Activated CD4-positive, alpha-beta T cell treated with anti-CD3 and anti-CD28 coated beads for 36 hours (primary cell): ENCODE data around the gene PHC2. TPM values are rescaled to one million over a fixed set of nuclear protein-coding genes. Genes with fewer than 3 reads are reported as not detected.

ENCODE experiments used
- ATAC-seq: fragments of 200-7000 bp; cut with Tn5 transposase; one replicate; pipeline ENCODE4 v1.10.0; 2021; ENCODE audit warnings: mild to moderate bottlenecking, moderate library complexity
- CTCF ChIA-PET: fragments of 350-600 bp; sonication (Branson Sonifier 250); formaldehyde crosslinking; loops from one replicate; lab custom pipeline; 2021; ENCODE audit warnings: antibody characterized with exemption; lab: Charles Lee
- POLR2A ChIA-PET: fragments of 350-600 bp; sonication (Branson Sonifier 250); formaldehyde crosslinking; loops from one replicate; lab custom pipeline; 2021; ENCODE audit warnings: antibody characterized with exemption, inconsistent platforms; lab: Charles Lee
- DNase-seq: peaks from one replicate; pipeline ENCODE4 v3.0.0-alpha.2; 2020
- H3K27ac Mint-ChIP-seq: one replicate; pipeline ENCODE4 v1.8.0; 2021; ENCODE audit warnings: mixed read lengths
- H3K27me3 Mint-ChIP-seq: one replicate; pipeline ENCODE4 v1.8.0; 2021; ENCODE audit warnings: mixed read lengths
- H3K36me3 Mint-ChIP-seq: one replicate; pipeline ENCODE4 v1.8.0; 2021; ENCODE audit warnings: low read depth, mixed read lengths
- H3K4me1 Mint-ChIP-seq: one replicate; pipeline ENCODE4 v1.8.0; 2021; ENCODE audit warnings: mixed read lengths
- H3K4me3 Mint-ChIP-seq: one replicate; pipeline ENCODE4 v1.8.0; 2021; ENCODE audit warnings: mild to moderate bottlenecking, moderate library complexity, mixed read lengths
- H3K9me3 Mint-ChIP-seq: one replicate; pipeline ENCODE4 v1.8.0; 2021; ENCODE audit warnings: low read depth, mixed read lengths
- intact Hi-C, 2 experiments: fragments of 100-400 bp; cut with DNase I in 1 of 2; cut with micrococcal nuclease in 1 of 2; formaldehyde crosslinking; loops; one replicate each; pipeline versions ENCODE4 v1.14.2 to v1.15.1; 2022 to 2024; cut with DNase I, micrococcal nuclease
- total RNA-seq, 2 experiments: library from RNA; stranded (reverse); gene quantifications; one replicate each; pipeline ENCODE4 v1.2.3, GENCODE V29; 2021

The PHC2 gene
- total RNA-seq, 2 experiments from 2014 or later = 23.8 to 28.4 TPM

DNA sequence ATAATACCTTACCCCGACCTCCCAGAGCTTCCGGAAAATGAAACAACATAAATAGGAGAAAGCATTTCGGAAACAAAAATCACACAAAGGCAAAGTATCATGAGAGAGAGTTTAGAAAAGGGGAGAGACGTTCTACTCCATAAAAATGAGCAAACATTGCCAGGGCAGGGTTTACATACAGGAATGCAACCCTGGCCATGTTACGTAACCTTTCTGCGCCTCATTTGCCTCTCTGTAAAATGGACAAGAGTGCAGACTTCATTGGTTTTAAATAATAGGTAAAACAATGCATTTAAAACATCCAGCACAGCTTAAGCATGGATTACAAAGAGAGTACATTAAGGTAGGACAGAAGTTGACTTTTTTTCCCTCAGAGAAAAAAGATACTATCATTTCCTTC is 45.6 kb downstream of the PHC2 start:
- DNase-seq (no peak), ATAC-seq (no peak)
- CTCF ChIA-PET = interaction anchor here (0.6 to 0.7 kb wide), 2 partner anchors 86 to 1001 kb away, joined by 3 read pairs; no protein-coding TSS in a partner anchor
- POLR2A ChIA-PET = interaction anchor here (0.6 kb wide), 1 partner anchor 14 kb away, joined by 3 read pairs; no protein-coding TSS in a partner anchor
- Mint-ChIP-seq H3K4me1 (peaks cover 7% of the 10 kb centered on the region), H3K27me3 (peaks cover 9% of the 10 kb centered on the region), H3K27ac (no peak overlapping the region), H3K9me3 (no peaks in the 10 kb centered on the region), H3K4me3 (no peak overlapping the region), H3K36me3 (no peaks in the 10 kb centered on the region)
- intact Hi-C loops = no loop called here

- Mint-ChIP-seq H3K27ac (no peak overlapping the region), H3K4me1 (peaks cover 13% of the 10 kb centered on the region), H3K36me3 (no peaks in the 10 kb centered on the region), H3K27me3 (peaks cover 15% of the 10 kb centered on the region), H3K9me3 (no peaks in the 10 kb centered on the region), H3K4me3 (no peak overlapping the region)
- DNase-seq (no peak), ATAC-seq (no peak)
- ChIA-PET CTCF (interaction anchor here (0.7 to 1.0 kb wide), 2 partner anchors 13 to 87 kb away, joined by 3 read pairs; no protein-coding TSS in a partner anchor), POLR2A (no interaction called here)
- intact Hi-C loops = no loop called here
Observed at GRCh38 chr1:33384040-33384812, 46.7 kb downstream of the PHC2 start.

- POLR2A ChIA-PET = no interaction called here
- CTCF ChIA-PET = no interaction called here
- intact Hi-C loops = no loop called here
Observed at GRCh38 chr1:33383489-33383888, 47.4 kb downstream of the PHC2 start.

GRCh38 chr1:33382661-33383415 is 48.1 kb downstream of the PHC2 start:
- ChIA-PET CTCF (interaction anchor here (0.5 to 0.8 kb wide), 2 partner anchors 16 to 248 kb away, joined by 3 read pairs; no protein-coding TSS in a partner anchor), POLR2A (no interaction called here)
- DNase-seq (no peak), ATAC-seq (no peak)
- no peak overlapping the region for H3K4me3 Mint-ChIP-seq
- intact Hi-C loops = no loop called here
- H3K27me3 Mint-ChIP-seq = peaks cover 15% of the 10 kb centered on the region
- H3K9me3 Mint-ChIP-seq = no peaks in the 10 kb centered on the region
- H3K4me1 Mint-ChIP-seq = peaks cover 13% of the 10 kb centered on the region
- no peaks in the 10 kb centered on the region for H3K36me3 Mint-ChIP-seq
- no peak overlapping the region for H3K27ac Mint-ChIP-seq

More at GRCh38 chr1:33383489-33383888, 47.4 kb downstream of the PHC2 start:
- Mint-ChIP-seq H3K9me3 (no peaks in the 10 kb centered on the region), H3K27me3 (peaks cover 15% of the 10 kb centered on the region), H3K27ac (no peak overlapping the region), H3K4me3 (no peak overlapping the region), H3K4me1 (peaks cover 13% of the 10 kb centered on the region), H3K36me3 (no peaks in the 10 kb centered on the region)
- ATAC-seq (no peak), DNase-seq (no peak)

- intact Hi-C loops = no loop called here
- no peaks in the 10 kb centered on the region for H3K9me3 Mint-ChIP-seq
- DNase-seq (no peak), ATAC-seq (no peak)
- peaks cover 15% of the 10 kb centered on the region for H3K4me1 Mint-ChIP-seq
- H3K27me3 Mint-ChIP-seq = peaks cover 15% of the 10 kb centered on the region
- no peak overlapping the region for H3K4me3 Mint-ChIP-seq
- no peak overlapping the region for H3K27ac Mint-ChIP-seq
- H3K36me3 Mint-ChIP-seq = no peaks in the 10 kb centered on the region
- ChIA-PET POLR2A (no interaction called here), CTCF (interaction anchor here (0.5 to 0.8 kb wide), 2 partner anchors 17 to 247 kb away, joined by 3 read pairs; no protein-coding TSS in a partner anchor)
Observed at GRCh38 chr1:33381977-33382376, 48.9 kb downstream of the PHC2 start.

DNA sequence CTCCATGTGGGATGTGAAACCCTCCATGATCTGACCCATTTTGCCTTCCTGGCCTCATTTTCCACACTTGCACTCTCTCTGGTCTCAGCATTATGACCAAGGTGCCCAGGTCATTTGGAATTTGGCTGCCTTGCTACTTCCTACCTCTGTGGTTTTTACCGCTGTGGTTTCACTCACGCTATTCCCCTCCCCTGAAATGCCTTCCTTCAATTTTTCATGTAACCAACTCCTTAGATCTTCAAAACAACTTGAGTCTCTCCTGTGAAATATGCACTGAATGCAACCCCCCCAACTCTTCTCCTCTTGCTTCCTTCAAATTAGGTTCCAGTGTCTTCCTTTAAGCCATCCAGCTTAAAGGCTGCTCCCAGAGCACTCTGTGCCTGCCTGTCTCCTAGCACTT is 50.1 kb downstream of the PHC2 start:
- no peak overlapping the region for H3K4me3 Mint-ChIP-seq
- peaks cover 15% of the 10 kb centered on the region for H3K27me3 Mint-ChIP-seq
- ATAC-seq (no peak), DNase-seq (no peak)
- ChIA-PET POLR2A (no interaction called here), CTCF (no interaction called here)
- H3K9me3 Mint-ChIP-seq = no peaks in the 10 kb centered on the region
- peaks cover 16% of the 10 kb centered on the region for H3K4me1 Mint-ChIP-seq
- intact Hi-C loops = no loop called here
- no peaks in the 10 kb centered on the region for H3K36me3 Mint-ChIP-seq
- no peak overlapping the region for H3K27ac Mint-ChIP-seq

GRCh38 chr1:33379631-33380354 is 51.1 kb downstream of the PHC2 start:
- CTCF ChIA-PET = interaction anchor here (0.7 kb wide), 2 partner anchors 9 to 111 kb away, joined by 3 to 5 read pairs; no protein-coding TSS in a partner anchor
- ATAC-seq = no peak

GRCh38 chr1:33378976-33379375 is 51.9 kb downstream of the PHC2 start:
- Mint-ChIP-seq H3K4me1 (peaks cover 16% of the 10 kb centered on the region), H3K9me3 (no peaks in the 10 kb centered on the region), H3K4me3 (no peak overlapping the region), H3K36me3 (no peaks in the 10 kb centered on the region), H3K27me3 (peaks cover 14% of the 10 kb centered on the region), H3K27ac (no peak overlapping the region)
- intact Hi-C loops = no loop called here
- no peak for ATAC-seq
- POLR2A ChIA-PET = no interaction called here
- DNase-seq = no peak
- CTCF ChIA-PET = interaction anchor here (0.7 kb wide), 1 partner anchor 10 kb away, joined by 3 read pairs; no protein-coding TSS in a partner anchor

More at GRCh38 chr1:33379631-33380354, 51.1 kb downstream of the PHC2 start:
- intact Hi-C loops = no loop called here
- Mint-ChIP-seq H3K36me3 (no peaks in the 10 kb centered on the region), H3K27me3 (peaks cover 15% of the 10 kb centered on the region), H3K27ac (no peak overlapping the region), H3K9me3 (no peaks in the 10 kb centered on the region), H3K4me1 (peaks cover 16% of the 10 kb centered on the region), H3K4me3 (no peak overlapping the region)
- DNase-seq = no peak
- POLR2A ChIA-PET = no interaction called here

GRCh38 chr1:33378524-33378923 is 52.4 kb downstream of the PHC2 start:
- Mint-ChIP-seq H3K36me3 (no peaks in the 10 kb centered on the region), H3K27ac (no peak overlapping the region), H3K4me3 (no peak overlapping the region), H3K9me3 (no peaks in the 10 kb centered on the region), H3K4me1 (peaks cover 16% of the 10 kb centered on the region), H3K27me3 (peaks cover 14% of the 10 kb centered on the region)
- POLR2A ChIA-PET = no interaction called here
- no peak for ATAC-seq
- CTCF ChIA-PET = no interaction called here
- intact Hi-C loops = no loop called here
- no peak for DNase-seq

GRCh38 chr1:33377756-33378155 is 53.1 kb downstream of the PHC2 start:
- peaks cover 14% of the 10 kb centered on the region for H3K27me3 Mint-ChIP-seq
- peaks cover 16% of the 10 kb centered on the region for H3K4me1 Mint-ChIP-seq
- no peak overlapping the region for H3K27ac Mint-ChIP-seq
- DNase-seq = no peak
- intact Hi-C loops = no loop called here
- ATAC-seq = no peak
- POLR2A ChIA-PET = no interaction called here
- CTCF ChIA-PET = no interaction called here
- H3K9me3 Mint-ChIP-seq = no peaks in the 10 kb centered on the region
- no peak overlapping the region for H3K4me3 Mint-ChIP-seq
- H3K36me3 Mint-ChIP-seq = no peaks in the 10 kb centered on the region

- peaks cover 16% of the 10 kb centered on the region for H3K4me1 Mint-ChIP-seq
Observed at GRCh38 chr1:33377013-33377412, 53.9 kb downstream of the PHC2 start.

More at GRCh38 chr1:33377013-33377412, 53.9 kb downstream of the PHC2 start:
- Mint-ChIP-seq H3K27me3 (peaks cover 11% of the 10 kb centered on the region), H3K4me3 (no peak overlapping the region), H3K9me3 (no peaks in the 10 kb centered on the region), H3K36me3 (no peaks in the 10 kb centered on the region), H3K27ac (no peak overlapping the region)
- DNase-seq (no peak), ATAC-seq (peak; percentile 57)
- intact Hi-C loops = no loop called here
- POLR2A ChIA-PET = no interaction called here
- CTCF ChIA-PET = interaction anchor here (0.7 kb wide), 1 partner anchor 80 kb away, joined by 3 read pairs; no protein-coding TSS in a partner anchor
